ENCODE data around the gene RACGAP1. TPM values are rescaled to one million over a fixed set of nuclear protein-coding genes. Genes with fewer than 3 reads are reported as not detected.

The RACGAP1 gene
- total RNA-seq, 1 donor from 2014 or later: 27.2 TPM

DNA sequence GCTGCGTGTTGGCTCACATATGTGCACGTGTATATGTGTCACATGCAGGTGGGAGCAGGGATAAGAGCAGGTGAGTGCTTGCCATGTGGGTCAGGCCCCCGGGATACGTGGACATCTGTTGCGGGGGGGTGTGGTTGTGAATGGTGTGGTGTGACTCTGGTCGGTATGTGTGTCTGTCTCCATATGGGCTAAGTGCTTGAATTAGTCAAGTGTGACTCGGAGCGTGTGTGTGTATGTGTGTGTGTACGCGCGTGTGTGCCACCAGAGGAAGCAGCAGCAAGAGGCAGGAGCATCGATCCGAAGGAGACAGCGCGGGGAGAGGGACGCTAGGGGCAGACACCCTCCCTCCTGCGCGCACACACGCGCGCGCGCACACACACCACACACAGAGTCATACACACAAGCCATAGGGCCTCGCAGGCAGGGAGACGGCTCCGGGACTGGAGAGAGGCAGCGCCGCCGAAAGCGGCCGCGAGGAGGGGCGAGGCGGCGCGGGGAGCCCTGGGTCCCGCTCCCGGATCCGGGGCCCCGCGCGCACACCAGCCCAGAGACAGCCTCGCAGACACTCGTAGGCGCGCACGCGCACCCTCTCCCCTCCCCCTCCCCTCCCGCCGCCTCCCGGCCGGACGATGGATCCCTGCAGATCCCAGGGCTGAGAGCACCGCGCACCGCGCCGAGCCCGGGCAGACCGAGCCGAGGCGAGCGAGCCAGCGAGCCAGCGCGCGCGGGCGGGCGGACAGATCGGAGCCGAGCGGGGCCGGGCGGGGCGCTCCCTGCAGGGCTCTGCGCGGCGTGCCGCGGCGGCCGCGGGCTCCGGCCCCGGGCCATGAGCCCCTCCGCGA is 31.9 kb upstream of the RACGAP1 start, which contains the start of gene ASIC1:
TSS of gene ASIC1 (plus strand) at position 597 of the 842 bp plus-strand sequence. CDS start 1,171 bp downstream, outside the sequence.
- DNase-seq (ENCODE audit: low spot score): peak; percentile 81

DNA sequence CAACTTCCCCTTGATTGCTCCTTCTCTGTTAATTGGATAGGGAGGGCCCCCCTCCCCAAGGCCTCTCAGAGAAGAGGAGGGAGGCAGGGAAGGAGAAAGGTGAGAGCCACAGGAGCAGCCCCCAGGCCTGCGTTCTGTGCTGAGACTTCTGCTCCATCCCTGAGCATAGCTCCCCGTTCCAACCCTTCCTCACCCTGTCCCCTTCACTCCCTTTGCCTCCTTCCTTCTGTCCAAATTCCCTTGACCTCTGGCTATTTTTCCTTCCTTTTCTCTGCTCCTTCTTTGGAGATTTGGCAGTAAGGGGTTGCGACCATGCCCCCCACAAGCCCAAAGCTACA is 31.3 kb upstream of the RACGAP1 start:
- no peak for DNase-seq (ENCODE audit: low spot score)

DNA sequence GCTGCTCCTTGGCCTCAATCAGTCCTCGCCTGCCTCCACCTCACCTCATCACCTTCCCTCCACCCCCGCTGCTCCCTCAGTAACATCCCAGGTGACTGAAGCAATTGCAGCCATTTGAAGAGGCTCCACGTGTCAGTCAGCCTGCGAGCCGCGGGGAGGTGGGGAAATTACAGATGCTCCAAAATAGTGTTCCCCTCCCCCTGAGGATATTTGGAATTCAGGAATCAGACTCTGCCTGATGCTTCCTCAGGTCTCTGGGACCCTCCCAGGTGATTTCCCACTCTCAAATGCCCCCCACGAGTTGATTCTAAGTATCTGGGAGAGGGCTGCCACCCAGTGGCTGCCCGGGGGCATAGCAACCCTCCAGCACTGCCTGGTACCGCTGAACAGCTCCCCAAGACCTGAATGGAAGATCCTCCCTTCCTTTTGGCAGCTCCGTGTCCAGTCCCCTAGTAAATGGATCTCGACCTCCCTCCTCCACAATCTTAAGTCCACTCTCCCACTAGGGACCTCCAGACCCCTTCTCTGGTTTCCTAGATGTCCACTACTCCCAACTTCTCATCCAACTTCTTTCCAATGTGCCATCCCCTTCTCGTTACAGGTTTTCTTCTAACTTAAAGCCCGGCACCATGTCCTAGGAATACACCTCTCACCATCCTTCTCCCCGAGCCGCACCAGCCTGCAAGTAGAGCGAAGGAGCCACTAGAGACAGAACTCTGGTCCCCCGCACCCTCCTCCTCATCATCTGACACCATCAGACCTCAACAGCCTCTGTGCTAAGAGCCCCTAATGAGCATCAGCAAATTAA is 30.7 kb upstream of the RACGAP1 start:
- peak; percentile 44 for DNase-seq (ENCODE audit: low spot score)

DNA sequence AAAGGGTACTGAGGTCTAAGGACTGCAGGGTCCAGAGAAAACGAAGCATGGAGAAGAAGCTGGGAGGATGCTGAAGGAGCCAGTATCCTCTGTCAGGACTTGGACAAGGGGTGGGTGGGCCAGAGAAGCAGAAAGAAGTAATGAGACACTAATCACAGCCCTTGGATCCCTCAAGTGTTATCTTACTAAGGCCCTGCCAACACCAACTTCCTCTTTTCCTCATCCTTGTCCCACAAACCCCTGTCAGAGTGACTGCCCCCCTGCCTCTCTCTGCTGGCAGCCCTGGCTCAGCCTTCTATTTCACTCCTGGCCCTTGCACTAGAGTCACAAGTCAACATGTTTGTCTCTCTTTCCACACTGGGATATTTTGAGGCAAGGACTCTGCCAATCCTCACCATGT is 28.3 kb upstream of the RACGAP1 start:
- DNase-seq (ENCODE audit: low spot score): no peak

DNA sequence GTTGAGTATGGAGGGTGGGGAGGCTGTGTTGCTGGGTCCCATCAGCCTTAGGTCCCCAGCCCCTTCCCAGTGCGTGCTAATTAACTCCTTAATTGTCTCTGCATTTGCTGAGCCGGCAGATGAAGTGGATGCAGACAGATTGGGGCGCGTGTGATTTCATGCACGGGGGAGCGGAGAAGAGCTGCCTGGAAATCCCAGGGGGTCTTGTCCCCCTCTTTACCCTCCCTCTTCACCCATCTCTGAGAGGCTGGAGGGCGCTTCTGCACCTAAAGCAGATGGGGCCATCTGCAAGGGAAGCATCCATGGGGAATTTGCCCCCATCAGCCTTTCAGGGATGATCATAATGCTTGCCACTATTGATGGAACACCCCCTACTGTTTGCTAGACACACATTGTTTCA is 27.7 kb upstream of the RACGAP1 start:
- DNase-seq (ENCODE audit: low spot score): no peak

DNA sequence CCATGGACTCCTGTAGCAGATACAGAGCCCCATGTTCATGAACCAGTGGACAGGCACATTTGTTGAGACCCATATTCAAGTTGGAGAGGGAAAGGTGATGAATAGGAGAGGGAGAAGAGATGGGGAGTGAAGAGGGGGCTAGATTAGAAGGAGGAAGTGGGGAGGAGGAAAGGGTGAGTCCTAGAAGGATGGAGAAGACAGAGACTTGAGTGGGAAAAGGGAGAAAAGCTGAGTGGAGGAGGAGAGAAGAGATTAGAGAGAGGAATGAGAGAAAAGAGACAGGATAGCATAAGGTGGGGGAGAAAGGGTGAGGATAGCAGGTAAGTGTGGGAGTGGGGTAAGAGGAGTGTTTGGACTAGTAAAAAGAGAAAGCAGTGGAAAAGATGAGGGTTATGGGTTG is 27.2 kb upstream of the RACGAP1 start:
- no peak for DNase-seq (ENCODE audit: low spot score)

DNA sequence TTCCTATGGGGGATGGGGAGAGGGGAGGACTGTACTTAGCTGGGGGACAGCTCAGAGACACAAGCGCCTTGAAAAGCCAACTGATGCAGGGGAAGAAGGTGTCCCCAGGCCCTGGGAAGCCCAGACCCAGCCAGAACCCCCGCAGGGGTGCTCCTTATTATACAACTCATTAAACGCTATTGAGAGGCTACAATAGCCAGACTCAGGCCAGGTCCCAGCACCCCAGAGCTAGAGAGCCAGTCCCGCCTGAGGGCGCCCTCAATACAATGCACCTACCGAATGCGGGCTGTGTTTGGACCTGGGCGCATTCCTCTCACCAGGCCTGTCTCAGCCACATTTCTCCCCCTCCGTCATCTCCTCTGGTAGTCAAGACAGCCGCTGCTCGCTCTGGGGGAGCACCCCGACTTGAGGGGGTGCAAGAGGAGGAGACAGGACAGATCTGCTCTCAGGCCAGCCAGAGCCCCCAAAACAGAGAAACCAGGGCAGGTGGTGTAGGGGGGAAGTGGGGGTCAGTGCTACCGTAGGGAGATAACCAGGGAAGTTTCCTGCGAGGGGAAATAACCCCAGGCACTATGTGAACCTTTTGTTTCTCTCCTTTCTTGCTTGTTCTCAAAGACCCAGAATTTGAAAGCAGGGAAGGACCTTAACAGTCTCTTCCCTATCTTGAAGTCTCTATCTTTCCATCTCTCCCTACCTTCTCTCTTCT is 26.0 kb upstream of the RACGAP1 start:
- no peak for DNase-seq (ENCODE audit: low spot score)

DNA sequence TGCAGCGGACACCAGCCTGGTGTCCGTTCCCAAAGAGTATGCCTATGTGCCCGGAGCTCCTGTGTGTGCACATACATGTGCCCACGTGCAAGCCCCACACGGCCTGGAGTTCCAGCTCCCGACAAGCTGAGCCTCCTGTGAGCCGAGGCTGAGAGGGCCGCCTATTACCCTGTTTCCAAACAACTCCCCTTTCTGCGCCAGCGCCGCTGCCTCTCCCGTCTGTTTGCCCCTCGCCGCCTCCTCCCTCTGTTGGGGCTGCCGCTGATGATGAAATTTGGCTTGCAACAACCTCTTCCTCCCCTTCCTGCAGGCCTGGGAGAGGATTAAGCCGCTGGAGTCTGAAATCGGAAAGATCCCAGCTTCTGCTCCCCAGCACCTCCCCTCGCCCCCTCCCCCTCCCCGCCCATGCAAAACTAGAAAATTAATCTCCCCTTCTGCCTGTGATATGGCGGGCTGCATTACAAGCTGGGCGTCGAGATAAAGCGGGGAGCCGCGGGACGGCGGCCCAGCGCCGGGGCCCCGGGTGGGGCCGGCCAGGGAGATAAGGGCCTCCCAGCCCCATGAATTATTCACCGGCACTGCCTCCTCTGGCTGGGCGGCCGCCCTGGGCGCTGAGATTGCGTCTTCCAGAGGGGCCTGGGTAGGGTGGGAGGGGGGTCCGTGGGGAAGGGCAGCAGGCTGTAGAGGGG is 25.3 kb upstream of the RACGAP1 start:
- peak; percentile 97 for DNase-seq (ENCODE audit: low spot score)

DNA sequence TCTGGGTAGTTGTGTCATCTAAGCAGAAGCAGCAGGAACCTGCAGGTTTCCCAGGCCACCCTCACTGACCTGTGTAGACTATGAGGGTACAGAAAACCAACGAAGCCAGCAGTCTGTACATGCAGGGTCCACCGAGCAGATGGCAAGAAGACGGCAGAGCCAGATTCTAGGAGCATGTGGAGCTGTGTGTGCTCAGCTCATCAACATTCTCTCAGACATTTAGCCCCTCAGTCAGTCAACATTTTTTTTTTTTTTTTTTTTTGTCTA is 24.8 kb upstream of the RACGAP1 start:
- no peak for DNase-seq (ENCODE audit: low spot score)

DNA sequence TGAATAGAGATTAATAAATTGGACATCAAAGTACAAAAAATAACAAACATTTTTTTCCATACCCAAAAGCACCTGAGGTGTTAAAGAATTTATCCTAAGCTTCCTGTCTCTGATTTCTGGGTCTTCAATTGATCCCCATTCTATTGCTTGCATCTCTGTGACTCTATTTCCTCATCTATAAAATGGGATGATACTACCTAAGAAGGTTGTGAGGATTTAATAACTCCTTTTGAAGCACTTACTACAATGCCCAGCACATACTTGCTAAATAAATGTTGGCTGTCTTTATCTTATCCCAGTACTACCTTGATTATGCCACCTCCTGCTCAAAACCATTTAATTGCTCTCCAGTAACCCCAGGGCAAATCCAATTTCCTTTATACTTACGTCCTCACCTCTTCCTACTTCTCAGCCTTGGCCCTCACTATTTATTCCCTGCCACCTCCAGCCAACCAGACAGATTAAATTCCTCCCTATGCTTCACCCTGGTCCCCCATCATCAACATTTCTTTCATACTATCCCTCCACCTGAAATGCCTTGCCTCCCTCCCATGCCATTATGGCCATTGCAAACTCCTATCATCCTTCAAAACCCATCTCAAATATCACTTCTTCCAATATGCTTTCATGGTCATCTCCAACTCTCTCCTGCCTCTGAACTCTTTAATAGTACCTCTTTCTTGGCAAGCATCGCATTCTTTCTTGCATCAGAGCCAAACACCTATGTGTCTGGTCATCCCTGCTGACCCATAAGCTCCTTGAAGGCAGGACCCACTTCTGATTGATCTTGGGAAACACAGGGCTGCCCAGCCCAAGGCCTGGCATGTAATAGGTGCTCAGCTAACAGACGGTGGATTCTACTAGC is 24.2 kb upstream of the RACGAP1 start:
- DNase-seq (ENCODE audit: low spot score): no peak

DNA sequence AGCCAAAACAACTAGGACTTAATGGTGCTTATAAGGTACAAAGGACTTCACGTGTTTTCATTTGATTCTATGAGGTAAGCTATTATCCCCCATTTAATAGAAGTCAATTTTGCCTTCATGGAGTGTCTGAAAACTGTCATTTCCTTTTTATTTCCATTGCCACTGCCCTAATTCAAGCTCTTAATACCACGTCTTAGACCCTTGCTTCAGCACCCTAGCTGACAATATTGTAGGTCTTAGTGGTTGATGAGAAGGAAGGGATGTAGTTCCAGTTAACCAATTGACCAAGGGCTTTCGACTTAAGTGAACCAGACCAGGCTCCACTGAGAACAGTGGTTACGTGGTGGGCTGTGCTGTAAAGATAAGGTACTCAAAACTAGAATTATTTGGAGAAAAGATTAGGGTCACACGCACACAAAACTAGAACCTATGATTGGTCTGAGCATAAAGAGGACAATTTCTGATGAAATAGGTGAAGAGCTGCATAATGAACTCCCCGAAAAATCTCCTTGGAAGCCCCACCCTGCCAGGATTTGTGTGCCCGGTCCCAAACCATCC is 22.5 kb upstream of the RACGAP1 start:
- no peak for DNase-seq (ENCODE audit: low spot score)

DNA sequence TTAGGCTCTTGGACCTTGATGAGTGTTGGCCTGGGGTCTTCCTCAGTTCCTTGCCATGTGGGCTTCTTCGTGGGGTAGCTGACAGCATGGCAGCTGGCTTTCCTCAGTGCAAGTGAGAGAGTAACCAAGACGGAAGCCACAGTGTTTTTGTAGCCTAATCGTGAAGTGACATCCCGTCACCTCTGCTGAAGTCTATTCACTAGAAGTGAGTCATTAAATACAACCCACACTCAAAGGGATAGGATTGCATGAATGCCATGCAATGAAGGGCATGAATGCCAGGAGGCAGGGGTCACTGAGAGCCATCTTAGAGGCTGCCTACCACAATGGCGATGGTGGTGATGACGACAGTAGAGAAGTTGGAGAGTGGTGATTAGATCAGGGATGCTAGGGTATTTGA is 18.6 kb upstream of the RACGAP1 start:
- no peak for DNase-seq (ENCODE audit: low spot score)

DNA sequence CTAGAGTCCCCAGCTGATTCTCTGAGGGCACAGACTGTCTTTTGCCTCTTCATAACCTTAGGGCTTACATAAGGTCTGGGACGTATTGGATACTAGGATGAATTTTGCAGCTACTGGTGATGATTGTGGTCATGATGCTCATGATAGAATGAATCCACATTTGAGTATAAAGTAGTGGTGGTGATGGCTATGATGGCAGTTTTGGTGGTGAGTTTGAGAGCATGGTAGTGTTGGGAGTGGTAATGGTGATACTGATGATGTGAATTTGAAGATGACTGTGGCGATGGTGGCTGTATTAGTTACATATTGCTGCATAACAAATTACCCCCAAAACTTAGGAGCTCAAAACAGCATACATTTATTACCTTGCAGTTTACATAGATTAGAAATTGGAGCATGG is 18.0 kb upstream of the RACGAP1 start:
- no peak for DNase-seq (ENCODE audit: low spot score)

DNA sequence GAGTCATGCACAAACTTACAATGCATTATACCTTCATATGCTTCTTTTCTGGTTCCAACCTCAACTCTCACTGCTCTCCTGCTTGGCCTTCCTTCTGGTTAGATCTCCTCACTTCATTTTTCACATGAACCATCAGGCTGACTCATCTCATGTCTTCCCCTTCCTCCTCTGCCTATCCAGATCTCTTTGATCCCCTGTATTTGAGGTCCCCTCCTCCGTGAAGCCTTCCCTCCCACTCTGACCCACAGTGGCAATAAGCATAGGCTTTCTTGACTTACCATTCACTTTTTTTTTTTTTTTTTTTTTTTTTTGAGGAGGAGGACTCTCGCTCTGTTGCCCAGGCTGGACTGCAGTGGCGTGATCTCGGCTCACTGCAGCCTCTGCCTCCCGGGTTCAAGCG is 17.4 kb upstream of the RACGAP1 start:
- no peak for DNase-seq (ENCODE audit: low spot score)

DNA sequence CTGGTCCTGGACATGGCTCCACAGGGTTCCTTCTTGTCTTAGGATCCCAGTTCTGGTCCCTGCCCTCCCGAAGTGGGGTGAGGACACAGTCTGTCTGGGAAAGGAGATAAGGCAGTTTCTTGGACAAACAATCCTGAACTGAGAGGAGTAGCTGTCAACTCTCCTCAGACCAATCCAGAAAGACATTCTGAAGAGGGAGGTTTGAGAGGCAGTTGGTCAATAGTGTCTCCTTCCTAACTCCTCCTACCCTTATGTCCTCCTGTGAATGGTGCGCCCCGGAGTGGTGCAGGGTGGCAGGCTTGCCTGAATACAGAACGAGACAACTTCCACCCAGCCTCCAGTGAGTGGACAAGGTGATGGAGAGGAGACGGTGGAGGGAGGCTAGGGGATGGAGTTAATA is 16.7 kb upstream of the RACGAP1 start:
- no peak for DNase-seq (ENCODE audit: low spot score)

DNA sequence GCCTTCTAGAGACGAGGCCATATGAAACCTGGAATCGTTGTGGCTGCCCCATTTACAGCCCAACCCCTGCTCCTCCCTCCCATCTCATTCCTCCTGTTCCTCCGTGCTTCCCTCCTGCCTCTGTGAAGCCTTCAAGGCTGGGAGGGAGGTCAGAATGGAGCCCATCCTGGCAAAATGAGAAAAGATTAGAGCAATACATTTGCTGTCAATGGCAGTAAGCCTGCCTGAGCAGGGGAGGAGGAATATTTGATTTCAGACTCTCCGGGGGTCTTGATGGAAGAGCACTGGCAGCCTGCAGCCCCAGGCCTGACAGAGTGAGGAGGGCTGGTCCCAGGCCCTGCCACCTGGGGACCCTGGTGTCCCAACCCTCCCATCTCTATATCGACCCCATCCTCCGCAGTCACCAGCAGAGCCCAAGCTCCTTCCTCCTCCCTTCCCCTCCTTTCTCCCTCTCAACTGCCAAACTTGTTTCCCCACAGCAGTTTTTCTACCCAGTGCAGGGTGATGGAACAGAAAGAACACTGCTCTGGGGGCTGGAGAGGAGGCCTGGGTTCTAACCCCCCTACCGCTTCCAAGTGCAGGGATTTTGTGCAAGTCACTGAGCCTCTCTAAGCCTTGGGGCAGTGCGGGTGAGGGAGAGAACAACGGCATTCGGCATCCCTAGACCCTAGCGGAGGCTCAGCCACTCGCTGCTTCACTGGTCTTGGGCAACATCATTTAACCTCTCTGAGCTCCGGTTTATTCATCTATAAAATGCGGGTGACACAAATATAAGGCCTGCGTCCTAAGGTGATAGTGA is 16.0 kb upstream of the RACGAP1 start:
- DNase-seq (ENCODE audit: low spot score): no peak

DNA sequence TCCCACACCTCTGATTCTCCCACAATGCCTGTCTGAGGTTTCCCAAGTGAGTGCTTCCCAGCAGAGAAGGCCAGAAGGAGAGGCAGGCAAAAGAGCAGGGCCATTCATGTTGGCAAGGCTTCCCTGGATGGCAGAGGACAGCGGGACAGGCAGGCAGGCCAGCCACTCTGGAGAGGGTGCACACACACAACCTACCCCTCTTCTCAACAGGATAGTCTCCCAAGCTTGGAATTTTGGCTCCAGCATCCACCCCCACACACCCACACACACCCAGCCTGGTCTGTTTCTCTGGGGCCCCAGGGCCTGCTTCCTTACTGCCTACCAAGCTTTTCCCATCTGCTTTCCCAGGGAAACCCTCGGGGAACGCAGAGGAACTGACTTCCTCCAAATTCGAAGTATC is 15.4 kb upstream of the RACGAP1 start:
- DNase-seq (ENCODE audit: low spot score): no peak

DNA sequence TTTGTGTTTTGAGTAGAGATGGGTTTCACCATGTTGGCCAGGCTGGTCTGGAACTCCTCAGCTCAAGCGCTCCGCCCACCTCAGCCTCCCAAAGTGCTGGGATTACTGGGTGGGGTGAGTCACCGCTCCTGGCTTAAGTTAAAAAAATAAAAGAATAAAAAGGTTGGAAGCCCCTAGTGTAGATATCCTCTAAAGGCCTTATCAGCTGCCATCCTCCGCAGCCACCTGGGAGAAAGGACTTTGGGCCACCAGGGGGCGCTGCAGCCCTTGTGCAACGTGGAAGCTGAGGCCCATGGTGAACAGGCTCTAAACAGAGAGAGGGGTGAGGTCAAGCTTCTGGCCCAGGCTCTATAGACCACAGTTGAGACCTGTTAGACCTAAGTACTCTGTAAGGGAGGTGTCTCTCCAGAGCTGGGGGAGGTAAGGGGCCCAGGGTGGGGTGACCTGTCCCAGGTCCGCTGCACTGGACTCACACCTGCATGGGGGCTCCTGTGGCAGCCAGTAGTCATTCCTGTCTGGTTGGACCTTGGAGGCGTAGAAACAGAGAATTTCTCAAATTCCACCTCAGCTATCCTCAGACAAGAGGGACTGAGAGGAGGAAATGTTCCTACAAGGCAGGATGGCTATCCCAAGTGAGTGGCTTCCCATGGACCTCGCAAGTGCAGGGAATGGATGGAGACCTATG is 14.0 kb upstream of the RACGAP1 start:
- peak; percentile 94 for DNase-seq (ENCODE audit: low spot score)

DNA sequence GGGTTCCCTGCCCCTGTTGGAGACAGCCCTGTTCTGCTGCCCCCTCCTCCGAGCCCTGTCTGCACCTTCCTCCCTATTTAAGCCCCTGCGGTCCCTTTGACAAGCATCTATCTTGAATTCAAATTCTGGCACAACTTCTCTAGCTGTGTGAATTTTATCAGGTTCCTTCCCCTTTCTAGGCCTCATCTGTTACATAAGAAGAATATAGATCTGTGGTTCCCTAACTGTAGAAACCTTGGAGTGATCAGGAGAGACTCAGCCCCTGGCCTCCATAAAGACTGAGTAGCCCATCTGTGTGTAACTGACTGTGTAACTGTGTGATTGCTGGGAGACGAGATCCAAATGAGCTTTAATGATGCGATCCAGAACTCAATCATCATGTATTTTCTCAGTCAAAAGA is 13.0 kb upstream of the RACGAP1 start:
- no peak for DNase-seq (ENCODE audit: low spot score)
